22Rv1 (cell line): Measurements from ENCODE around the gene RSRC1.

Source experiments
- CTCF ChIP-seq: fragments of 450-650 bp; IDR thresholded peaks from 2 replicates; pipeline ENCODE4 v1.5.1; 2017; ENCODE audit warnings: mild to moderate bottlenecking
- ZFX ChIP-seq: fragments of 450-650 bp; IDR thresholded peaks from 2 replicates; pipeline ENCODE4 v1.6.1; 2017; ENCODE audit warnings: antibody characterized with exemption, borderline replicate concordance

- TF ChIP-seq CTCF (no peak), ZFX (no peak)
Observed at GRCh38 chr3:158535918-158536317, 426.0 kb downstream of the RSRC1 start.
